GM13976 (cell line): ENCODE results near the gene TMPRSS11E.

Experiments
- DNase-seq: peaks from one replicate; pipeline ENCODE4 v3.0.0; 2012; ENCODE audit warnings: low spot score
- in situ Hi-C: fragments of 300-500 bp; cut with MboI; formaldehyde crosslinking; loops from one replicate; pipeline ENCODE4 v1.12.0; 2022; ENCODE audit warnings: low sequenced_read_pairs, mixed read lengths, inconsistent platforms; ENCODE audit not compliant: unreplicated experiment
- TF ChIP-seq, protein P1 (sequence below): IDR thresholded peaks from 2 replicates; pipeline ENCODE4 v1.5.1; 2012; ENCODE audit warnings: borderline replicate concordance, mild to moderate bottlenecking; ENCODE audit not compliant: insufficient read depth; ENCODE audit errors: extremely low read depth, missing control alignments, control extremely low read depth

Gene TMPRSS11E

GRCh38 chr4:68461790-68462189 is 14.5 kb downstream of the TMPRSS11E start:
- in situ Hi-C loops: no loop called here
- TF ChIP-seq, protein P1, sequence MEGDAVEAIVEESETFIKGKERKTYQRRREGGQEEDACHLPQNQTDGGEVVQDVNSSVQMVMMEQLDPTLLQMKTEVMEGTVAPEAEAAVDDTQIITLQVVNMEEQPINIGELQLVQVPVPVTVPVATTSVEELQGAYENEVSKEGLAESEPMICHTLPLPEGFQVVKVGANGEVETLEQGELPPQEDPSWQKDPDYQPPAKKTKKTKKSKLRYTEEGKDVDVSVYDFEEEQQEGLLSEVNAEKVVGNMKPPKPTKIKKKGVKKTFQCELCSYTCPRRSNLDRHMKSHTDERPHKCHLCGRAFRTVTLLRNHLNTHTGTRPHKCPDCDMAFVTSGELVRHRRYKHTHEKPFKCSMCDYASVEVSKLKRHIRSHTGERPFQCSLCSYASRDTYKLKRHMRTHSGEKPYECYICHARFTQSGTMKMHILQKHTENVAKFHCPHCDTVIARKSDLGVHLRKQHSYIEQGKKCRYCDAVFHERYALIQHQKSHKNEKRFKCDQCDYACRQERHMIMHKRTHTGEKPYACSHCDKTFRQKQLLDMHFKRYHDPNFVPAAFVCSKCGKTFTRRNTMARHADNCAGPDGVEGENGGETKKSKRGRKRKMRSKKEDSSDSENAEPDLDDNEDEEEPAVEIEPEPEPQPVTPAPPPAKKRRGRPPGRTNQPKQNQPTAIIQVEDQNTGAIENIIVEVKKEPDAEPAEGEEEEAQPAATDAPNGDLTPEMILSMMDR: no peak
- DNase-seq: no peak

GRCh38 chr4:68462691-68463090 is 15.4 kb downstream of the TMPRSS11E start:
- TF ChIP-seq, protein P1: no peak
- DNase-seq: no peak
- in situ Hi-C loops: no loop called here

- TF ChIP-seq, protein P1: no peak
- DNase-seq: no peak
- in situ Hi-C loops: no loop called here
Measured at GRCh38 chr4:68463796-68464195, 16.5 kb downstream of the TMPRSS11E start.

GRCh38 chr4:68465058-68465457 is 17.8 kb downstream of the TMPRSS11E start:
- TF ChIP-seq, protein P1: no peak
- DNase-seq: no peak
- in situ Hi-C loops: no loop called here

GRCh38 chr4:68466185-68466584 is 18.9 kb downstream of the TMPRSS11E start:
- in situ Hi-C loops: no loop called here
- DNase-seq: no peak
- TF ChIP-seq, protein P1: no peak

- in situ Hi-C loops: no loop called here
- DNase-seq: no peak
- TF ChIP-seq, protein P1: no peak
Measured at GRCh38 chr4:68466751-68467150, 19.5 kb downstream of the TMPRSS11E start.

DNA sequence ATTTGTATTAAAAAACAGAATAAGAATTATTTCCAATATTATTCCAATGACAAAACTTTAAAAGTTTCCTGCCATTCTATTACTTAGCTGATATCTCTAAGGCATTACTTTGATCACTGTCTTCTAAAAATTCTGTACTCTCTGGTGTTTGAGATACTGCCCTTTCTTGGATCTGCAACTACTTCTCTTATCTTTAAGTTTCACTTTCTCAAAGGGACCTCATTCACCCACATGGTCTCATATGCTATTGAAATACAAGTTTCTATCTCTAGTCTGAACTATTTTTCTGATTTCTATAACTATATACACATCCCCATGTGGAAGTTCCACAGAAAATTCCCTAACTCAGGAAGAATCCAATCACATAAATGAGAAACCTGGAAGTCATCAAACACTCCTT is 22.2 kb downstream of the TMPRSS11E start:
- in situ Hi-C loops: no loop called here
- TF ChIP-seq, protein P1: no peak
- no peak for DNase-seq
